GM21825 (cell line): Measurements from ENCODE around the gene HAP1.

Experiments
- ATAC-seq: cut with Tn5 transposase; IDR thresholded peaks from one replicate; pipeline ENCODE4 v1.9.1; 2021; ENCODE audit warnings: mild to moderate bottlenecking, moderate library complexity; ENCODE audit not compliant: unreplicated experiment

The HAP1 gene

DNA sequence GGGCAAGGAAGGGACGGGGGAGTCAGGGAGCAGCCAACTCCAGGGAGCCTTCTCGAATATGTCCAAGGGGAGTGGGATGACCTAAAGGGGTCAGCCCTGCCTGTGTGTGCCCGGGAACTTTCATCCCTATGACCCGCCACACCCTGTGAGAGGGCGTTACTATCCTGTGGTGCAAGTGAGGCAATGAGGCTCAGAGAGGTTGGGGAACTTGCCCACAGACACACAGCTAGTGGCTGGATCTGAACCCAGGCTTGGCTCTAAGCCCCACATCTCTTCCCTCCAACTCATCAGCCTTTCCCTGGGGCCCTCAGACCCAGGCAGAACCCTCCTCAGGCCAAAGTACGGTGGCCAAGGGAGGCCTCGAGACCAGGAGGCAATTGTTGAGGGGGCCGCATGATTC, 28.9 kb upstream of the HAP1 start:
- ATAC-seq: no peak

DNA sequence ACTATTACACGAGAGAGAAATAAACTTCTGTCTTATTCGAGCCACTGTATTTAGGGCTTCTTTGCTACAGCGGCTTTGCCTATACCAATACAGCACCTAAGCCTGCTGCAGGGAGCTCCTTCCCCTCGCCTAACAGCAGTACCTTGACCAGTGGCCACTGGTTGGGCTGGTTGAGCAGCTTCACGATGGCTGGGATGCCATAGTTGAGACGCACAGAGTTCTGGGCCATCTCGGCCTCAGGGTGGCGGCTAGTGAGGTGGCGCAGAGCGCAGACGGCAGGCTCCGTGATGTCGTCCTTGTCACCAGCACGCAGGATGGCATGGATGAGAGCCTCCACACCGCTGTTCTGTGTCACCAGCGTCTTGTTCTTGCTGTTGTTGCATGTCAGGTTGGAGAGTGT, 28.4 kb upstream of the HAP1 start:
- no peak for ATAC-seq

DNA sequence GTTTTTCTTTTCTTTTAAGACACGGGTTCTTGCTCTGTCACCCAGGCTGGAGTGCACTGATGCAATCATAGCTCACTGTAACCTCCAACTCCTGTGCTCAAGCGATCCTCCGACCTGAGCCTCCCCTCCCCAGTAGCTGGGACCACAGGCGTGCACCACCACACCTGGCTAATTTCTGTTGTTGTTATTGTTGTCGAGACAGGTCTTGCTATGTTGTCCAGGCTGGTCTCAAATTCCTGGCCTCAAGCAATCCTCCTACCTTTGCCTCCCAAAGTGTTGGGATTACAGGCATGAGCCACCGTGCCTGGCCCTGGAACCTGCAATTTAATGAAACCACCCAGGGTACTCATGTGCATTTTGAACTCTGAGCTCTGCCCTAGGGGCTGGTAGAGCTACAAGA, 27.9 kb upstream of the HAP1 start:
- ATAC-seq: no peak

GRCh38 chr17:41760878-41761277, 26.4 kb upstream of the HAP1 start:
- ATAC-seq: no peak

DNA sequence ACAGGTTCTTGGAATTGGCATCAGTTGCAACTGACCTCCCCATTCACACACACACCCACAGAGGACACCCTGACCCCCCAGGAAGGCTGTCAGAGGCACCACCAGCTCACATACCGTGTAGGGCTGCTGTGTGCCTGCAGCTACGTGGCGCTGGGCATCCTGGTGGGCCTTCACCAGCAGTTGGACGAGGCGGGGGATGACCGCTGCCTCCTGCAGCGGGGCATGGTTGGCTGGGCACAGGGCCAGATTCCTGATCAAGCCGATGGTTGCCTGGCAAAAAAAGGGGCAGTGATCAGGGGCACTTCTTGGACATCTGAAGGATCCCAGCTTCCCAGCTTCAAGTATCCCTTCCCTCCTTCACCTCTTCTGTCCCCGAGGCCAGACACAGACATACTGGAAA, 24.2 kb upstream of the HAP1 start:
- no peak for ATAC-seq

DNA sequence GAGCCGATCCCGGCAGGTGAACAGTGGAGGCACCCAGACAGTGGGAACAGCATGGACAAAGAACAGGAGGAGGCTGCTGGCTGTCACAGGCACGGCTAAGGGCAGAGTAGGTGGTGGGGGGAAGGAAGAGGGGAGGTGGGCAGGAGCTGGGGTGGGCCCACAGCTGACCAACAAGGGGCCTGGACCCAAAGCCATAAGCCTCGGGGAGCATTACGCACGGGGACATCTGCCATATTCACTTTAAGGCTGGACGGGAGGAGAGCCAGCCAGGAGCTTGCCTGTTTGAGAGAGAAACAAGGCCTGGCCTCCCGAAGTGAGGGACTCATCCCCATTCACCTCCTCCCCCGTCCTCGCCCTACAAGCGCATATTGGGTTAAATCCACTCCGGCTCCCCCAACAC, 19.6 kb upstream of the HAP1 start:
- ATAC-seq: no peak

GRCh38 chr17:41751288-41751687, 16.8 kb upstream of the HAP1 start:
- ATAC-seq: no peak

DNA sequence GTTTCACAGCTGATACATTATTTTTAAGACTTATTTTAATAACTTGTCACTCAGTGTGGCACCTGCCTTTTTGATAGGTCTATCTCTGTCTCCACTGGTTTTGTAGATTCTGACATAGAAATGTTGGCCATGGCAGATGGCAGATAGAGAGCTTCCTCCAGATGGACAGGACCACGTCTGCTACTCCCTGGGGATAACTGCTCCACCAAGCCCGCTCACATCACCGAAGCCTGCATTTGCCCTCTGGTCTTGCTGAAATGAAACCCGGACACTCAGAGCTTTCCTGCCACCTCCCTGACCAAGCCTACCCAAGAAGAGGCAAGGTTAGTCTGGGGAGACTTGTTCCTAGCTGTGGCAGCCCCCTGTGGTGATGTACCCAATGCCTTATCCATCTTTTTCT, 16.4 kb upstream of the HAP1 start:
- ATAC-seq: no peak

DNA sequence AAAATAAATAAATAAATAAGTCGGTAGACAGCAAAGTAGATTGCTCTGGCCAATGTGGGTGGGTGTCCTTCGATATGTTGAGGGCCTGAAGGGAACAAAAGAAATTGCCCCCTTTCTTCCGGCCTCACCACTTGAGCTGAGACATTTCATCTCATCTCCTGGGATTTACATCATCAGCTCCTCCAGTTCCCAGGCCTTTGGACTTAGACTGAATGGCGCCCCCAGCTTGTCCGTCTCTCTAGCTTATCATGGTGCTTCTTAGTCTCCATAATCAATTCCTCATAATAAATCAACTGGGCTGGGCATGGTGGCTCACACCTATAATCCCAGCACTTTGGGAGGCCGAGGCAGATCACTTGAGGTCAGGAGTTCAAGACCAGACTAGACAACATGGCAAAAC, 13.8 kb upstream of the HAP1 start:
- ATAC-seq: no peak

DNA sequence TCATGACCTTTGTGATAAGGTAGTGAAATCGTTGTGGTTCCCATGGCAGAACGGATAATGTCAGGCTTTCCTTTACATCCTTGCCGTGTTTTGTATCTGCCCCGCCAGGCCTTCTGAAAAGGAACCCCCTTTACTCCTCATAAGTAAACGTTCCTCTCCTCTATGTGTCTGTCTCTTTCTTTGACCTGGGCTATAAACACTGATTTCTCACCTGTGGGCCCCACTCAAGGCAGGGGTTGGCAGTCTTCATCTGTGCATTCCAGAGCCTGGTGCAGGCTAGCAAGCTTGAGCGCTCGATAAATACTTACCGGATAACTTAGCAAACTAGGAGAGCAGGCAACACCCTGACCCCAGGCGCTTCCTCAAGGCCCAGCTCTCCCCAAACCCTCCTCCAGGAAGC, 7.3 kb upstream of the HAP1 start:
- no peak for ATAC-seq

- no peak for ATAC-seq
Measured at GRCh38 chr17:41740506-41740905, 6.1 kb upstream of the HAP1 start.

DNA sequence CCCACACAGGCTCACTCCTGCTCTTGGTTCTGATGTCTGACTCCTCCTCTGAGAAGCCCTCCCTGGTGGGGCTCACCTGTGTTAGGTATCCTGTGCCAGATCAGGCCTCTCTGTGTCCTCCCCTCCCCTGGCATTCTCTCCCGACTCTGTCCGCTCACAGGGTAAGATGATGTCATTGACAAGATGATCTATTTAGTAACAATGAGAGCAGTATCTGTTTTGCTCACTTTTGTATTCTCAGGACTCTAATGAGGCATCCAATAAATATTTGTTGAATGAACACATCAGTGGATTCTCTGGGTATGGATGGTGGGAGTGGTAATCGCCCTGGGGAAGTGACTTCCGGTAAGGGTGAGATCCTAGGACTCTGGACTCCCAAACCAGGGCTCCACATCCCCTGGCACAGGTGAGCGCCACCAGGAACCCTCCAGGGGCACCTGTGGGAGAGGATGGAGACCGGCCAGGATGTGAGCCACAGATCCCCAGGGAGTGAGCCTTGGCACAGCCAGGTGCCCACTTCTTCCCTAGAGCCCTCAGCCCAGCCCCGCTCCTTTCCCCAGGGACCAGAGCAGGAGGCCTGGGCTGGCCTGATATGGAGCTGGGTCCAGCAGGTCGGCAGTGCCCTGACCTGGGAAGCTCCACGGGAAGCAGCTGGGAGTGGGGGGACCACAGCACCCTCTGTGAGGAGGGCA, 5.4 kb upstream of the HAP1 start:
- no peak for ATAC-seq

DNA sequence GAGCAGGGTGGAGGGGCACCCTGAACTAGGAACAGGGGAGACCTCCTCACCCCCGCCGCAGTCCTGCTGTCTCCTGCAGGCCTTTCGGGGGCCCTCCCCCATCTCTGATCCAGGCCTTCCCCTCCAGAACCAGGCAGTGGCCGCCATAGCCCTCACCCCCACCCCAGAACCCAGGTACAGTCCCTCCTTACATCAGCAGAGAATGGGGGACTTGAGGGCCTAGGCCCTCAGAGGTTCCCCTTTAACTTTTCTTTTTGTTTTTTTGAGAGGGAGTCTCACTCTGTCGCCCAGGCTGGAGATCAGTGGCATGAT, 4.3 kb upstream of the HAP1 start:
- no peak for ATAC-seq

DNA sequence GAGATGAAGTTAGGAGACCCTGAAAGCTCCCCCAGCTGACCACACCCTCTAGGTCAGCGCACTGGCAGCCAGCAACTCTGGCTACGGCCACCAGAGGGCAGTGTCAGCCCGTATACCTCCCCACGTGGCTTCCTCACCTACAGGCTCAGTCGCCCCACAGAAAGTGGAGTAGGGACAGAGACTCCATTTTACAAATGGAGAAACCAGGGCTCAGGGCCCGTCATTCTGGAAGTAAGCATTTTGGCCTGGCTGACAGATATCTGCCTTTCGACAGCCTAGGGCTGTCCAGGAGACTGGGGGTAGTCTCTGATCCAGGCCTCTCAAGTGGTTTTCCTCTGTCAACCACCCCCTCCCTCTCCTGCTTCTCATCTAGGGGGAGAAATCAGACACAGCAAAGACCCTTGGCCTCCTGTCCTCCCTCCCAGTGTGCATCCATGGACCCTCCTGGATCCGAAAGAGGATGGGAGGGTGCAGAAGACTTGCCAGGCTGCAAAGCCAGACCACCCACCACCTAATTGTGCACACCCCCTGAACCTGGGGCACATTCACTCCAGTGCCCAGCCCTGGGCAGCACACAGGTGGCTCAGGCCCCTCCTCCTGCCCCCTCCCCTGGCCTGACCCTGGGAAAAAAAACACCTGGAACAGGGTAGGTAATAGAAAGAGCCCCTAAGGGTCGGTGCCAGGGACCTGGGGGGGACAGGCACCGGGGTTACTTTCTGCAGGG, 3.8 kb upstream of the HAP1 start:
- ATAC-seq: no peak

- no peak for ATAC-seq
Measured at GRCh38 chr17:41737680-41738023, 3.2 kb upstream of the HAP1 start.

DNA sequence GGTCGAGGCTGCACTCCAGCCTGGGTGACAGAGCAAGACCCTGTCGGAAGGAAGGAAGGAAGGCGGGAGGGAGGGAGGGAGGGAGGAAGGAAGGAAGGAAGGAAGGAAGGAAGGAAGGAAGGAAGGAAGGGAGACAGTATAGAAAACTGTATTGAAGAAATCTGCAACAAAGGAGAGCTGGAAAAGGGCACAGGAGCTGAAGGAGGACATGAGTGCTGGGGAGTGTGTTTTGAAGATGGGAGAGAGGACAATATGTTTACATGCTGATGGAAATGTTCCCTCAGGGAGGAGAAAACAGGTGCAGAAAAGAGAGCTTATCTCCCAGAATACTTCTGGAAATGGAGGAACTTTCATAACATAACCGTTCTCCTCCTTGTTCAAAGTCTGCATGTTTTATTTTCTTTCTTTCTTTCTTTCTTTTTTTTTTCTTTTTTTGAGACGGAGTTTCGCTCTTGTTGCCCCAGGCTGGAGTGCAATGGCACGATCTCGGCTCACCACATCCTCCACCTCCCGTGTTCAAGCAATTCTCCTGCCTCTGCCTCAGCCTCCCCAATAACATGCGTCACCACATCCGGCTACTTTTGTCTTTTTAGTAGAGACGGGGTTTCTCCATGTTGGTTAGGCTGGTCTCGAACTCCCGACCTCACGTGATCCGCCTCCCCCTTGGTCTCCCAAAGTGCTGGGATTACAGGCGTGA, 2.7 kb upstream of the HAP1 start:
- no peak for ATAC-seq

- ATAC-seq: no peak
Measured at GRCh38 chr17:41735744-41736143, 1.3 kb upstream of the HAP1 start.

DNA sequence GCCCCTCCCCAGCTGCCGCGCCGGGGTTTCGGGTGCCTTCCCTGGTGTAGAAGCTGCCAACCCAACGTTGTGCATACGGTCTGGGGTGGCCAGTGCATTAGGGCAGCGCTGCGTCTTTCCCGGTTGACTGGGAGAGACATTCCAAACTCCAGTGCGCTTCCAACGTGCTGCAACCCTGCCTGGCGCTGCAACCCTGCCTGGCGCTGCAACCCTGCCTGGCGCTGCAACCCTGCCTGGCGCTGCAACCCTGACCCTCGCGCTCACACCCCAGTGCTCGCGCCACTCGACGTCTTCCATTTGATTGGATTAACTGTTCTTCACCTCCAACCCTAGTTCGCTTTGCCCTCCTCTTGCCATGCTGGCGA, 488 bp upstream of the HAP1 start:
- no peak for ATAC-seq

GRCh38 chr17:41733348-41734138, 900 bp downstream of the HAP1 start:
- no peak for ATAC-seq

DNA sequence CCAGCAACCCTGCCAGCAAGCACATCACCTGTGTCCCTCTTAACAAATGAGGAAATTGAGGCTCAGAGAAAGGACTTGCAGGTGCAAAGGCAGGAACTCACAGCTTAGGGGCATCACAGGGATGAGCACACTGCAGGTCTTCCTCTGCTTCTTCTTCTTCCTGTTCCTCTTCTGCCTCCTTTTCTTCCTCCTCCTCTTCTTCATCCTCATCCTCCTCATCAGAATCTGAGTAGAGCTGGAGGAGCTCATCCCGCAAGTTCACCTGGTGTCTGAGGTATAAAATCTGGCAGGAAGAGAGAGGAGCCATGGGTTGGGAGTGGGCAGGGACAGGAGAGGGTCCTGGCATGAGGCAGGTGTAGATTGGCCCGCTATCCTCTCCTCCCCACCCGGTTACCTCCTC, 2.6 kb downstream of the HAP1 start:
- no peak for ATAC-seq

DNA sequence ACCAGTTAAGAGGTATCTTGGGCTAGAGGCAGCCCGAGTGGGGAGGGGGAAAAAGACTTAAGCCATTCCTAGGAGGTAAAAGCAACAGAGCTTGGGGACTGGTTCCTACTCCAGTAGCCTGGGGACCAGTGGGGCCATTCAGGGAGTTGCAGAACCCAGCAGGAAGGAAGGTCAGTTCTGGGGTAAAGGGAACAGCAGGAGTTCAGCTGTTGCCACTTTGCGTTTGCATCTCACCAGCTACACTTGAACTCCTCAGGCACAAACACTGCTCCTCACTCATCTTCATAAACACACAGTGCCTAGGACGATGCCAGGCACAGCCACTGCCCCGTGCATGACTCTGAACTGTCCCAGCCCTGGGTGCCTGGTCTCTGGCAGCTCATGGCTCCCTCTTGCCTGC, 4.0 kb downstream of the HAP1 start:
- no peak for ATAC-seq

GRCh38 chr17:41728056-41728455, 6.4 kb downstream of the HAP1 start:
- no peak for ATAC-seq
